ENCODE results near the gene TENT5A. TPM values are rescaled to one million over a fixed set of nuclear protein-coding genes. Genes with fewer than 3 reads are reported as not detected.
"Not testable (repeated sequence)": the region's sequence is repeated elsewhere in the genome, so short reads cannot be mapped to it uniquely, and the experiment has no call there.

TENT5A gene
- 5.0 and 6.5 TPM in 2 replicates for total RNA-seq (2014; rRNA removed; shearing (Covaris generic))

- peak; percentile 71 for DNase-seq (ENCODE audit: low spot score)
These were observed at the start of gene TENT5A for GRCh38 chr6:81752084-81752920. Gene TENT5A (minus strand): TSS chr6:81752681. CDS start chr6:81752141, 540 bp downstream.

DNA sequence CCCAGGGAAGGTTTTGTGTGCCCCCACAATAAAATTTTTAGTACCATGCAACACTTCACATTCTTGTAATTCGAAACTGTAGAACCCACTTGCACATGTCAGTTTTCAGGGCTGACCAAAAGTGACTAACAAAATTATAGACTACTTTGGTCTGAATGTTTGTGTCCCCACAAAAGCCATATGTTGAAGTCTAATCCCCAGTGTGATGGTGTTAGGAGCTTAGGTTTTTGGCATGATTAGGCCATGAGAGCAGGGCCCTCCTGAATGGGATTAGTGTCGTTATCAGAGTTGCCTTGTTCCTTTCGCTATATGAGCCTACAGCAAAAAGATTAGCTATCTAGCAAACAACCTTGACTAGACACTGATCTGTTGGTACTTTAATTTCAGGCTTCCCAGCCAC, 49.0 kb upstream of the TENT5A start:
- DNase-seq (ENCODE audit: low spot score), result no peak

DNA sequence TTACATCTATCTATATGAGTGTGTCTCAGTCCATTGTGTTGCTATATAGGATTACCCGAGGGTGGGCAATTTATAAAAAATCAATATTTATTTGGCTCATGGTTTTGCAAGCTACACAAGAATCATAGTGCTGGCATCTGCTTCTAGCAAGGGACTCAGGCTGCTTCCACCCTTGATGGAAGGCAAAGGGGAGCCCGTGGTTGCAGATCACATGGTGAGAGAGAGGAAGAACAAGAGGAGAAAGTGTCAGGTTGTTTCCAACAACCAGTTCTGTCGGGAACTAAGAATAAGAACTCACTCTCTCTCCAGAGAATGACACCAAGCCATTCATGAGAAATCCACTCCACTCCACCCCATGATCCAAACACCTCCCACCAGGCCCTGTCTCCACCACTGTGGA, 48.2 kb upstream of the TENT5A start:
- no peak for DNase-seq (ENCODE audit: low spot score)

DNA sequence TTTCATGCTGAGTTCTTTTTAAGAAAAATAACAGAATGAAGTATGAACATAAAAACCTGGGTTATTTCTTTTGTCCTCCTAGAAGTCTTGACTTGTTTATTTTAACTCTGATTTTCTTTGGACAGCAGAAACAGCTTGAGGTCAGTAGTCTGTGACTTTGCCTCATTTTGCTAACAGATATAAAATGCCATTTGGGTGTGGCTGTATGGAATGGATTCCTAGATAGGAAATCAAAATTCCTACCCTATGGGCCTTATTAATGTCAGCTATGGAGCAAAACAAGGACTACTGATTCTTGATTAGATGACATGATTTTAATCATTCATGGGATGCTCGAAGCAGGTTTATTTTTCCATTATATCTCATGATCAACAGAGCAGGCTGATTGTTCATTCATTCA, 46.8 kb upstream of the TENT5A start:
- no peak for DNase-seq (ENCODE audit: low spot score)

GRCh38 chr6:81797591-81797990, 45.1 kb upstream of the TENT5A start:
- DNase-seq (ENCODE audit: low spot score), result no peak

DNA sequence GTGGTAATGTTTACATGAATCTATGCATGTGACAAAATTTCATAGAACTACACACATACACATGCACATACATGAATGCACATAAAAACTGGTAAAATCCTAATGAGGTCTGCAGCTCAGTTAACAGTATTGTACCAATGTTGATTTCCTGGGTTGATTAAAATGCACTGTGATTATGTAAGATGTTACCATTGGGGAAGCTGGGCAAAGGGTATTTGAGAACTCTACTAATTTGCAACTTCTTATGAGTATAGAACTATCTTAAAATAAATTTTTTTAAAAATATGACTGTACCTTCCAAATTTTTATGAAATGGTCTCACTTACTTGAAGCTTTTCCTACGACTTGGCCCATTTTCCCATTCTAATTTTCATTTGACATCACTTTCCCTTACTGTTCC, 43.4 kb upstream of the TENT5A start:
- DNase-seq (ENCODE audit: low spot score), result no peak

DNA sequence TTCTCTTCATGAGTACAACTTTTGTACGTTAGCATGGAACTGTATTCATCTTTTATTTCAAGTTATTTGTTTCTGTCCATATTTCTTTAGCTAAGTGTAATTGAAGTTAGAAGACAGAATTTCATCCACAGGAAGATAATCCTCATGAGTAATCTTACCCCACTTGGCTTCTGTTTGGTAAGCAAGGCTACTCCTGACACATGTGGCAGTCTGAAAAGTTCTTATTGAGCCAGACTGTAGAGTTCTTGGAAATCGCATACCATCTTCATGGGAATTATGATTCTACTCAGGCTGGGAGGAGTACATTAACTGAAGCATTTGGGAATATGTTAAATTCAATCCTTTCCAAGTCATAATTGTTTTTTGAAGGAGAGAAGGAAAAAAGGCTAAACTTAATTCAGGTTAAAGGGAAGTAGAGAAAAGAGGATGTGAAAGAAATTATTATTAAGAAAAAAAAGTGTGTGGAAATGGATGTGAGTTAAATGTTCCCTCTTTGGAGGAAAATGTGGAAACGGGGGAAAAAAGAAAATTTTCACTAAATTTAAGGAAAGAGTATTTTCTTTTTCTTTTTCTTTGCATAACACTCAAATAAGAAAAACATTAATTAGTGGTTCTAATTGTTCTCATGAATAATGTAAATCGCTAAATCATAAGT, 41.5 kb upstream of the TENT5A start:
- DNase-seq (ENCODE audit: low spot score), result no peak

DNA sequence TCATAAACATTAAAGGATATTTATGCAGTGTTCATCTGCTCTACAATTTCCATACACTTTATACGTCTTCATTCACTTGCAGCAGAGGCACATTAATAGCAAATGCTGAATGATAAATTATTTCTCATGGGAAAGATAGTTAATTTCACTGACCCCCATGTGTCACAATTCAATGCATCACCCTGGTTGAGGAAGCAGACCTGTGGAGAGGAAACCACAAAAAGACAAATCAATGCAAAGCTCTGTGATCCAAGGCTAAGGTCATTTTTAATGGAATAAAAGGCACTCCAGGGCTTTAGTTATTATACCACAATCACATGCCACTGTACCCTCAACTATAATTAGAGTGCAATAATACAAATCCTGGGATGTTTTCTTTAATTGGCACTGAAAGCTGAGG, 40.3 kb upstream of the TENT5A start:
- DNase-seq (ENCODE audit: low spot score), result peak; percentile 60

DNA sequence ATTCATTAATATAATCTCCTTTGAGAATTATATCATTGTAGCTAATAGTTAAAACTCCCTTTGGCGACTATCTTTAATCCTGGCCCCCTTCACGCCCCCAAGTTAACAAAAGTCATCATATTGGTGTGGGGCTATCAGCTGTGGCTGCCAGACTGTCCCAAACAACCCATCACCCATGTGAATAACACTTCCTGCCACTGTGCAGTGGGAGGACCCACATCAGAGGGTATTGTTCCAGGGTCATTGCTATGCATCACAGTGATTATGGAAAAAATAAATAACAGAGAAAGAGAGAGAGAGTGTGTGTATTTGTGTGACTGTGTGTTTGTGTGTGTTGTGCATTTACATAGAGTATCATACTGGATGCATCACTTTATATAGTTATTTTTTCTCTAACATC, 39.3 kb upstream of the TENT5A start:
- no peak for DNase-seq (ENCODE audit: low spot score)

GRCh38 chr6:81790034-81790433, 37.6 kb upstream of the TENT5A start:
- DNase-seq (ENCODE audit: low spot score), result no peak

DNA sequence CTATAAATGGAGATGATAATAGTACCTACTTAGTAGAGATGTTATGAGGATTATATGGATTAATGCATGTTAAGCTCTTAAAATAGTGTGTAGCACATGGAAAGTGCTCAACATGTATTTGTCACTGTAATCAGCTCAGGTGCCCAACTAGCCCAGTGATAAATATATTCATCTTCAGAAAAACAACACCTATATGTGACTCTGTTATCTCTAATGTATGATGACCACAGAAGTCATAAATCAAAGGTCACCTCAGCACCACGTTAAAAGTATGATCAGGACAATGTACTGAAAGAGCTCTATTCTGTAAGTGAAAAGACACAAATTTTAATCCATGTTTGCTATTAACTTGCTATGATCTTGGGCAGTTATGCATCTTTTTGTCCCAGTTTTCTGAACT, 36.8 kb upstream of the TENT5A start:
- DNase-seq (ENCODE audit: low spot score), result no peak

GRCh38 chr6:81788748-81789147, 36.3 kb upstream of the TENT5A start:
- DNase-seq (ENCODE audit: low spot score), result no peak

DNA sequence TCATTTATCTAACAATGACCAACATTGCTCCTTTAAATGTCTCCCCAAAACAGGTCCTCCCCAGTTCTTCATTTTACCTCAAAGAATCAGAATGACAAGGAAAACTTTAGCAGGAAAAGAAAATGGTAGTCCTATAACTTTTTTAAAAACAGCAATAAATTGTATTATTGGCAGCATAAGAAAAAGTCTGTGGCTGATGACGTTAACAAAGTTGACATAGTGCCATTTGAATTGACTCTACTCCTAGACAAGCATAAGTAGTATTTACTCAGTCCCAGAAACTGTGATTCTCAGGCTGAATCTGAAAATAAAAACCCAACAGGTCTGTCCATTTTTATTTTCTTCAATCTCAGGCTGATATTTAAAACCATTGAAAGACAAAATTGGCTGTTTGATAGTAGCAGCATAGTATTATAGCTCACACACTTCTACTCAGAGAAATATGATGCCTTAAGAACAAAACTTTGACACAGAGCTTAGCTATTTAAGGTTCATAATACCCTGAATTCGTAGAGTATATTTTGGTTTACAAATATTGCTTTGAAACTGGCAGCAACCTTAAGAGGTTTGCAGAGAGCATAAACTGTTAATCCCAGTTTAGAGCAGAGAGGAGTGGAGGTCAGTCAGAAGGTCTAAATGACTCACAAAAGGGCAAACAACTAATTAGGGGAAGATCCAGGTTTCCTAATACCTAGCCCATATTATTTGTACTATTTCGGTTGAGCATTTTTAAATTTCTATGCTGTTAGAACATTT, 35.0 kb upstream of the TENT5A start:
- DNase-seq (ENCODE audit: low spot score), result no peak

- DNase-seq (ENCODE audit: low spot score), result no peak
These were observed 33.7 kb upstream of the TENT5A start for GRCh38 chr6:81786150-81786549.

DNA sequence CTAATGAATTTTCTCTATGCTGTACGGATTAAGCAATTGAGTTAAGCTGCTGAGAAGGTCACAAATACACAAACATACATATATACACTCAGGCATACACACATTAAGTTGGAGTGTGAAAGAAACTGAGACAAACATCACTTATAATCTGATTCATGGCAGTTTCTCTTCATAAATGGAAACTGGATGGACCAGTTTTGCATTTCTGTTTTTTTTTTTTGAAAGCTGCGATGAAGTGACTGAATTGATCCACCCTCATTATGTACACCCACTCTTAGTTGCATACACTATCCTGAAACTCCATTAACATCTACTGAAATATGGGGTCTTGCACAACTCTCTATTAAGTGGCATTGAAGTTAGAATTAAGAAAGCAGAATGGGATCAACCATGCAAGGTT, 32.9 kb upstream of the TENT5A start:
- no peak for DNase-seq (ENCODE audit: low spot score)

GRCh38 chr6:81783893-81784292, 31.4 kb upstream of the TENT5A start:
- DNase-seq (ENCODE audit: low spot score), result no peak

DNA sequence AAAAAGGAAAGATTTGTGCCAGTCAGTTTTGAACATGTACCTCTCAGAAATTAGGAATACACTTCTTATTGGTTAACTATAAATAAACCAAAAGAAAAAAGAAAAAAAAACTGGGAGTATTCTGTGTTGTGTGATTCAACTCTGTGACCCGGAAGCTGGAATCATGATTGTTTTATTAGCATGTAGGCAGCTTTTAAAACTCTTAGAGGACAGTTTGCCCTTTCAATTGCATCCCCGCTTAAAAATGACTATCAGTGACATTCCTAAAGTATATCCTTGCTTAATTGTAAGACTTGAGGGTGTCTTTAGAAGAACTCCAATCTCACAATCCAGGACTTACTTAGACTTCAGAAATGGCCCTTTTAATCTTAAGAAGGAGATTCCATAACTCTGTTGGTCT, 29.1 kb upstream of the TENT5A start:
- no peak for DNase-seq (ENCODE audit: low spot score)

- no peak for DNase-seq (ENCODE audit: low spot score)
These were observed 25.2 kb upstream of the TENT5A start for GRCh38 chr6:81777586-81778268.

DNA sequence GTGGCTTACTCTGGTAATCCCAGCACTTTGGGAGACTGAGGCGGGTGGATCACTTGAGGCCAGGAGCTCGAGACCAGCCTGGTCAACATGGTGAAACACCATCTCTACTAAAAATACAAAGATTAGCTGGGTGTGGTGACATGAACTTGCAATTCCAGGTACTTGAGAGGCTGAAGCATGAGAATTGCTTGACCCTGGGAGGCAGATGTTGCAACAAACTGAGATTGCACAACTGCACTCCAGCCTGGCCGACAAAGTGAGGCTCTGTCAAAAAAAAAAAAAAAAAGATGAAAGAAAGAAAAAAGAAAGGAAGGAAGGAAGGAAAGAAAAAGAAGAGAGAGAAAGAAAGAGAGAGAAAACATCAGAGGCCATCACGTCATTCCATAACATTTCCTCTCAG, 23.7 kb upstream of the TENT5A start:
- DNase-seq (ENCODE audit: low spot score), result not testable (repeated sequence)

- no peak for DNase-seq (ENCODE audit: low spot score)
These were observed 22.1 kb upstream of the TENT5A start for GRCh38 chr6:81774542-81774941.

GRCh38 chr6:81773887-81774286, 21.4 kb upstream of the TENT5A start:
- DNase-seq (ENCODE audit: low spot score), result no peak

- DNase-seq (ENCODE audit: low spot score), result peak; percentile 64
These were observed 20.3 kb upstream of the TENT5A start for GRCh38 chr6:81772741-81773140.
